ENCODE data around the gene DLG1. TPM values are rescaled to one million over a fixed set of nuclear protein-coding genes. Genes with fewer than 3 reads are reported as not detected.
A peak's percentile ranks its signal among the peaks of the same experiment; 100 is the strongest.

The DLG1 gene
- total and polyA plus RNA-seq, 9 of the 15 experiments (the other 6 are each of a cell fraction or from before 2014, with no cell fraction given): 9.4 to 63.5 (median 43.6) TPM

DNA sequence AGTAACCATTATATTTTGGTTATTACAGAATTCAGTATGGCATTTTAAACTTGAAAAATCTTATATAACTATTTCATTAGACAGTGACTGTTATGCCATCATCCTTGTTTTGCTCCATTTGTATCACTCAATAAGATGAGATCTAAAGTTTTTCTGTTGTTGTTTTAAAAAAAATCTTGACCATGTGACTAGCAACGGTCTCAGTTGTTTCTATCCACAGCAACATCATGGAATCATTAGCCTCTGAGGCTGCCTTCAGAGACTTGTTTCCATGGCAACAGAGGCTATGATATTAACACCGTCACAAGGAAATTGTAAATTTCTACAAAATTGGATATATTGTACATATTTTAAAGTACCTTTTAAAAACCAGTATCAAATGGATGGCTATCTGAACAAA is 129.8 kb downstream of the DLG1 start:
- in situ Hi-C loops (cut with MboI) (no loop called here), intact Hi-C loops (cut with micrococcal nuclease) (no loop called here)
- Histone ChIP-seq H3K79me2 (ENCODE audit: control insufficient read depth, insufficient read depth, low read length) (peaks cover 24% of the 10 kb centered on the region), H3K27me3 (ENCODE audit: control insufficient read depth in 2 of 2, insufficient read depth in 2 of 2, low read length in 2 of 2) (no peaks in the 10 kb centered on the region), H3K4me2 (ENCODE audit: insufficient read depth, low read length) (no peak overlapping the region), H3K4me1 (replicated peaks in 1 of 2; ENCODE audit: control insufficient read depth in 2 of 2, insufficient read depth in 2 of 2, low read length in 2 of 2) (no peaks in the 10 kb centered on the region), H3K9me3 (replicated peaks; ENCODE audit: control insufficient read depth, insufficient read depth, low read depth, low read length) (no peaks in the 10 kb centered on the region), H3K9ac (ENCODE audit: insufficient read depth in 1 of 2, low read depth in 2 of 2, low read length in 2 of 2) (no peak overlapping the region), H3K4me3 (no peak overlapping the region), H4K20me1 (replicated peaks; ENCODE audit: control insufficient read depth, insufficient read depth, low read length) (no peaks in the 10 kb centered on the region), H3K36me3 (ENCODE audit: control insufficient read depth, insufficient read depth, low read length) (no peaks in the 10 kb centered on the region; the same call in 2 of the 3 replicates), H2AFZ (ENCODE audit: low read depth, low read length) (no peak overlapping the region), H3K27ac (ENCODE audit: extremely low read depth, low read depth, low read length) (no peak overlapping the region), H3K9me1 (ENCODE audit: control insufficient read depth, insufficient read depth, low read length) (no peaks in the 10 kb centered on the region)
- no peak for FAIRE-seq
- peak in 2 of 4 experiments; percentile 44 to 47 for DNase-seq (ENCODE audit: extremely low read depth in 1 of 4, low spot score in 3 of 4)
- no peak for ATAC-seq
- WGBS (ENCODE audit: insufficient coverage, low coverage, missing lambda C conversion rate): 69% methylated on average over 2 of the region's 2 CpGs
- BruUV-seq (replicated peaks): no TSS peak
- ChIA-PET POLR2A (no interaction called here), CTCF (ENCODE audit: low intra/inter-chr PET ratio) (no interaction called here)
- TF ChIP-seq PHF20 (IDR thresholded peaks at IDR 0.05; ENCODE audit: partially characterized antibody): no peak
- peak; percentile 90 for TF ChIP-seq RFX1 (IDR thresholded peaks at IDR 0.05)
- TF ChIP-seq, protein P1, sequence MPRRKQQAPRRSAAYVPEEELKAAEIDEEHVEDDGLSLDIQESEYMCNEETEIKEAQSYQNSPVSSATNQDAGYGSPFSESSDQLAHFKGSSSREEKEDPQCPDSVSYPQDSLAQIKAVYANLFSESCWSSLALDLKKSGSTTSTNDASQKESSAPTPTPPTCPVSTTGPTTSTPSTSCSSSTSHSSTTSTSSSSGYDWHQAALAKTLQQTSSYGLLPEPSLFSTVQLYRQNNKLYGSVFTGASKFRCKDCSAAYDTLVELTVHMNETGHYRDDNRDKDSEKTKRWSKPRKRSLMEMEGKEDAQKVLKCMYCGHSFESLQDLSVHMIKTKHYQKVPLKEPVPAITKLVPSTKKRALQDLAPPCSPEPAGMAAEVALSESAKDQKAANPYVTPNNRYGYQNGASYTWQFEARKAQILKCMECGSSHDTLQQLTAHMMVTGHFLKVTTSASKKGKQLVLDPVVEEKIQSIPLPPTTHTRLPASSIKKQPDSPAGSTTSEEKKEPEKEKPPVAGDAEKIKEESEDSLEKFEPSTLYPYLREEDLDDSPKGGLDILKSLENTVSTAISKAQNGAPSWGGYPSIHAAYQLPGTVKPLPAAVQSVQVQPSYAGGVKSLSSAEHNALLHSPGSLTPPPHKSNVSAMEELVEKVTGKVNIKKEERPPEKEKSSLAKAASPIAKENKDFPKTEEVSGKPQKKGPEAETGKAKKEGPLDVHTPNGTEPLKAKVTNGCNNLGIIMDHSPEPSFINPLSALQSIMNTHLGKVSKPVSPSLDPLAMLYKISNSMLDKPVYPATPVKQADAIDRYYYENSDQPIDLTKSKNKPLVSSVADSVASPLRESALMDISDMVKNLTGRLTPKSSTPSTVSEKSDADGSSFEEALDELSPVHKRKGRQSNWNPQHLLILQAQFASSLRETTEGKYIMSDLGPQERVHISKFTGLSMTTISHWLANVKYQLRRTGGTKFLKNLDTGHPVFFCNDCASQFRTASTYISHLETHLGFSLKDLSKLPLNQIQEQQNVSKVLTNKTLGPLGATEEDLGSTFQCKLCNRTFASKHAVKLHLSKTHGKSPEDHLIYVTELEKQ (CRISPR knock-in tag; IDR thresholded peaks at IDR 0.05): no peak
- TF ChIP-seq, protein P2, sequence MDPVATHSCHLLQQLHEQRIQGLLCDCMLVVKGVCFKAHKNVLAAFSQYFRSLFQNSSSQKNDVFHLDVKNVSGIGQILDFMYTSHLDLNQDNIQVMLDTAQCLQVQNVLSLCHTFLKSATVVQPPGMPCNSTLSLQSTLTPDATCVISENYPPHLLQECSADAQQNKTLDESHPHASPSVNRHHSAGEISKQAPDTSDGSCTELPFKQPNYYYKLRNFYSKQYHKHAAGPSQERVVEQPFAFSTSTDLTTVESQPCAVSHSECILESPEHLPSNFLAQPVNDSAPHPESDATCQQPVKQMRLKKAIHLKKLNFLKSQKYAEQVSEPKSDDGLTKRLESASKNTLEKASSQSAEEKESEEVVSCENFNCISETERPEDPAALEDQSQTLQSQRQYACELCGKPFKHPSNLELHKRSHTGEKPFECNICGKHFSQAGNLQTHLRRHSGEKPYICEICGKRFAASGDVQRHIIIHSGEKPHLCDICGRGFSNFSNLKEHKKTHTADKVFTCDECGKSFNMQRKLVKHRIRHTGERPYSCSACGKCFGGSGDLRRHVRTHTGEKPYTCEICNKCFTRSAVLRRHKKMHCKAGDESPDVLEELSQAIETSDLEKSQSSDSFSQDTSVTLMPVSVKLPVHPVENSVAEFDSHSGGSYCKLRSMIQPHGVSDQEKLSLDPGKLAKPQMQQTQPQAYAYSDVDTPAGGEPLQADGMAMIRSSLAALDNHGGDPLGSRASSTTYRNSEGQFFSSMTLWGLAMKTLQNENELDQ (CRISPR knock-in tag; IDR thresholded peaks at IDR 0.05; ENCODE audit: borderline replicate concordance): no peak
- TF ChIP-seq JUND (IDR thresholded peaks at IDR 0.05; ENCODE audit: borderline replicate concordance, low read depth, low read length): no peak
- no peak for TF ChIP-seq JUND (tag; IDR thresholded peaks at IDR 0.05; ENCODE audit: borderline replicate concordance, low read depth, low read length)
- TF ChIP-seq, protein P3, sequence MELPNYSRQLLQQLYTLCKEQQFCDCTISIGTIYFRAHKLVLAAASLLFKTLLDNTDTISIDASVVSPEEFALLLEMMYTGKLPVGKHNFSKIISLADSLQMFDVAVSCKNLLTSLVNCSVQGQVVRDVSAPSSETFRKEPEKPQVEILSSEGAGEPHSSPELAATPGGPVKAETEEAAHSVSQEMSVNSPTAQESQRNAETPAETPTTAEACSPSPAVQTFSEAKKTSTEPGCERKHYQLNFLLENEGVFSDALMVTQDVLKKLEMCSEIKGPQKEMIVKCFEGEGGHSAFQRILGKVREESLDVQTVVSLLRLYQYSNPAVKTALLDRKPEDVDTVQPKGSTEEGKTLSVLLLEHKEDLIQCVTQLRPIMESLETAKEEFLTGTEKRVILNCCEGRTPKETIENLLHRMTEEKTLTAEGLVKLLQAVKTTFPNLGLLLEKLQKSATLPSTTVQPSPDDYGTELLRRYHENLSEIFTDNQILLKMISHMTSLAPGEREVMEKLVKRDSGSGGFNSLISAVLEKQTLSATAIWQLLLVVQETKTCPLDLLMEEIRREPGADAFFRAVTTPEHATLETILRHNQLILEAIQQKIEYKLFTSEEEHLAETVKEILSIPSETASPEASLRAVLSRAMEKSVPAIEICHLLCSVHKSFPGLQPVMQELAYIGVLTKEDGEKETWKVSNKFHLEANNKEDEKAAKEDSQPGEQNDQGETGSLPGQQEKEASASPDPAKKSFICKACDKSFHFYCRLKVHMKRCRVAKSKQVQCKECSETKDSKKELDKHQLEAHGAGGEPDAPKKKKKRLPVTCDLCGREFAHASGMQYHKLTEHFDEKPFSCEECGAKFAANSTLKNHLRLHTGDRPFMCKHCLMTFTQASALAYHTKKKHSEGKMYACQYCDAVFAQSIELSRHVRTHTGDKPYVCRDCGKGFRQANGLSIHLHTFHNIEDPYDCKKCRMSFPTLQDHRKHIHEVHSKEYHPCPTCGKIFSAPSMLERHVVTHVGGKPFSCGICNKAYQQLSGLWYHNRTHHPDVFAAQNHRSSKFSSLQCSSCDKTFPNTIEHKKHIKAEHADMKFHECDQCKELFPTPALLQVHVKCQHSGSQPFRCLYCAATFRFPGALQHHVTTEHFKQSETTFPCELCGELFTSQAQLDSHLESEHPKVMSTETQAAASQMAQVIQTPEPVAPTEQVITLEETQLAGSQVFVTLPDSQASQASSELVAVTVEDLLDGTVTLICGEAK (IDR thresholded peaks at IDR 0.05): 0 out of 2 replicates have a peak, but pooled peaks have one; percentile 30
- TF ChIP-seq, protein P3 (CRISPR knock-in tag; IDR thresholded peaks at IDR 0.05): no peak
